ENCODE data around the gene ACTA2.

Gene ACTA2

DNA sequence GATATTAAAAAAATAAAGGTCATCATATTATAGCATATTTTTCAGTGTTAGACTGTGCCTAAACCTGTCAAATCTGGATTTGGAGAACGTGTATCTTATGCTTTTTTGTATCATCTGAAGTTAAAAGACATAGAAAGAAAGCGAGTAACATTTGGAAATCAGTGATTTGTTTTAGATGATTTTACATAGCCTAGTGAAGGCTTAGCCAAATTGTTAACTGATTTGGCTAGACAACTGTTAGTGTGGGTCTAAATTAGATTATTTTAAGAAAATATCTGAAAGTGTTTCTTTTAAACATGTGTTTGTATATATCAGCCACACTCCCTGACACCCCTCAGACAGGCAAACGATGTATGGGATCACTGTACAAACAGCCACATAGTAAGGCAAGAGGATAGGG, 35.6 kb downstream of the ACTA2 start:
- no peak for DNase-seq

DNA sequence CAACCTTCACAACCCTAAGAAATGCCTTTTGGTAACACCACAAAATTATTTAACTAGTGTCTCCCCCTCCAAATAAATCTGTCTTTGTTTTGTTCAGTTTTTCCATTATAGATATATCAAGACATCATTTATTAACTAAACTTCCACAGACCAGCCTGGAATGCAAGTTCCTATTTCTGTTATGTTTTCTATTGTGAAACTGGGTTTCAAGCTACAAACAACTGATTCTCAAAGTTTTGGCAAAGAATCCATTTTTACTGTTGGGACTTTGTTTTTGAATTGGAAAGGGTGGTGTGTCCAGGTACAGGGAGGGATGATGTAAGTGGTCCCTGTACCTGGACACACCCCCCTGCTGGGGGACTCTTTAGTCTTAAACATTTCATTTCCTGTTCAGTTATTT, 36.3 kb downstream of the ACTA2 start:
- no peak for DNase-seq

DNA sequence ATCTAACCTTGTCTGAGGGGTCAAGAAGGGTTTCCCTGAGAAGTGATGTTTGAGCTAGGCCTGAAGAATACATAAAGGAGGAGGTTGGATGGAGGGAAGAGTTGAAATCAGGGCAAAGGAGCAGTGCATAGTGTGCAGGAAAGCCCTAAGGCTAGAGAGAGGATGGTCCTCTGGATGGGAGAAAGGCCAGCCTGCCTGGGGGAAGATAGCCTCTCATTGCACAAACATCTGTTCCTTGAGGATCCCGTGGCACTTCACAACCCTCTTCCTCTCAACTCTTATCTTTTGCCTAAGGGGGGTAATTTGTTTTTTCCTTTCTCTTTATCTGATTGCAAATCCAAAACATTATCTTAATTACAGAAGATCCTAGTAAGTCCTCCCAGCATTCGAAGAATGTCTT, 36.8 kb downstream of the ACTA2 start:
- no peak for DNase-seq

DNA sequence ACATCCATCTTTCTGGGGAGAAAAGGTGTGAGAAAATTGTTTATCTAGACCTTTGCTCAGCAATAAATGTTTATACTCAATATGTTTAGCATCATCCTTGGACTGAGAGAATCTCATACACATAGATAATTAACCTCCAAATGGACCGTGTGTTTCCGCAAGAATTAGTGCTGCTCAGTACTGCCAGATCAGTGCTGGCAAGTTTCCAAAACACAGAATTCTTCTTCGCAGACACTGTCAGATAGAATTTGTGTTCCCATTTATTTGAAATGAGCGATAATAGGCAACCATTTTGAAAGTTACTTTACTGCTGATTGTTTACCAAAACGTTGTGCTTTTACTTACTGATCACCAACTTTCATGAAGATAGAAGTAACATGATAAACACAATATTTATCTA, 38.8 kb downstream of the ACTA2 start:
- DNase-seq: no peak

DNA sequence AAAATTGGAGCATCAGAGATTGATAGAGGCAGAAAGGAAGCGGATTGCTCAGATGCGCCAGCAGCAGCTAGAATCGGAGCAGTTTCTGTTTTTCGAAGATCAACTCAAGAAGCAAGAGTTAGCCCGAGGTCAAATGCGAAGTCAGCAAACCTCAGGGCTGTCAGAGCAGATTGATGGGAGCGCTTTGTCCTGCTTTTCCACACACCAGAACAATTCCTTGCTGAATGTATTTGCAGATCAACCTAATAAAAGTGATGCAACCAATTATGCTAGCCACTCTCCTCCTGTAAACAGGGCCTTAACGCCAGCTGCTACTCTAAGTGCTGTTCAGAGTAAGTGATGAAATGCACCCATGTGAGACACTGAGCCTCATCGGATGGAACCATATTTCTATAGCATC, 39.4 kb downstream of the ACTA2 start:
- no peak for DNase-seq

DNA sequence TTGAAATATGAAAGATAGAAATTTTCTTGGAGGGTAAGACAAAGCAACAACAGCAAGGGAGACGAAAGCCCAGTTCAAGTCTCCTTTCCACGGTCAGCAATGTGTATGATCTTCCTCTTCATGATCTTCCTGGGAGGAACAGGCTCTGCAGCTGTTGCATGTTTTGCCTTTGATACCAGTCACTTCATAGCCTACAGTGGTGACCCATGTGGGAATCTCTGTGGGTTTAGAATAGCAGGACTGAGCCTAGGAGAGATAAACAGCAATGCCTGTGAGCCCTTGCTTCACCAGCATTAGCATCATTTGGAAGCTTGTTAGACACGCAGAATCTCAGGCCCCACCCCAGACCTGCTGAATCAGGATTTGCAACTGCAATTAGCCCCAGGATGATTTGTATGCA, 40.7 kb downstream of the ACTA2 start:
- no peak for DNase-seq

DNA sequence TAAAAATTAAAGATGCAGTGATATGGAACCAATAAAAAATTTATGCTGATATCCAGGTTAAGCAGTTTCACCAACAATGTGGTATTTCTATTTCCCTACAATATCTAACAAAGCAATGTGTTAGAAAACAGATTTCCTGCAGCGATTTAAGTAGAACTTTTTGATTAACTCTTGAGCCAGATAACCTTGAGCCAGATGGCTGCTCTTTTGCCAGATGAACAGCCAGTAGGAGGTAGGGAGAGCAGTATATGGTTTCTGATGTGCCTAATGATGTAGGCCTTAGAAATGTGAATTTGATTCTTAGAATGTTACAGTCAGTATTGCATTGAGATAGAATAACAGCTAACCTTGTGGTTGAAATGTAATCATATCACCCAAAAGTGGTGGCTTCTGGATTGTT, 41.5 kb downstream of the ACTA2 start:
- DNase-seq: no peak

DNA sequence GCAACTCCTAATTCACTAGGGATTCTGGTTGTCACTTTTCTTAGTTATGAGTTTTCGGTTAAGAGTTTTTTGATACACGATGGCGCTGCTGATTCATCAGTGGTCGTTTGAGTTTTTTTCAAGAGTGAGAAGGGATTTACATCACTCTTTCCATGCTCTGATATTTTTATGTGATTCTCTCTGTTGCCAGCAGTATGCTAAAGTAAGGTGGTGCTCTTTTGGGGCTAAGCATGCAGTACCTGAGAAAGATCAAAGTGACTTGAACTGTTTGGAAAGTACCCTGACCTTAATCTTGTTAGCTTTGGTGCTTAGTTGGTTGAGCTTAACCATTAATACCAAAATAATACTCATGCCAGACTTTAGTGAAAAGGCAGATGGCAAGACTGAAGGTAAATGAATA, 44.4 kb downstream of the ACTA2 start:
- no peak for DNase-seq

DNA sequence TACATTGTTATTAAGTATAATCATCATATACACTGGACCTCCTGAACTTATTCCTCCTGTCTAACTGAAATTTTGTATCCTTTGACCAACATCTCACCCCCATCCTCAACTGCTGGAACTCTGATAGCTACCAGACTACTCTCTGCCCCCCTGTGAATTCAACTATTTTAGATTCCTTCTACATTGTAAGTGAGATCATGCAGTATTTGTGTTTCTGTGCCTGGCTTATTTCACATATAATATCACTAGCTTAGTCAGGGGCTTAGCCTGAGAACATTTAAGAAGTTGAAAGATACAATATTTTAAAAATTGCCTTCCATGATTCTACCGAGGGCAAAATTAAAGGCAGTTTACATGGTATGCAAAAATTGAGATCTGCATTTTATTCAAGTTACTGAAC, 45.7 kb downstream of the ACTA2 start:
- DNase-seq: no peak

DNA sequence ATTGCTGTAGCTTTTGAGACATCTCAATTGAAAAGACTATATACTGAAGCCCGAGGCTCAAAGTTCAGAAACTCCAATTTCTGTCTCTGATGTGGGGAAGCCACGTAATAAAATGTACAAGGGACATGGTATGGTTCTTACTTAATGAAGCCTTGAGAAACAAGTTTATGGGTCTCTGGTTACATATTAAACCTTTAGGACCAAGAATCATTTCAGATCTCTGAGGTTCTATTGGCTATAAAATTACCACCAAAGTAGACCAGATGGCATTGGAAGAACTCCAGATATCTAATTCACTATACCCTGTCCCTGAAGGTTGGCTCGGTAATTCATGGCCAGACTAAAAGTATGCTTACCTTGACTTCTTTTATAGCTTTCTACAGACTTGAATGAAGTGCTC, 48.9 kb downstream of the ACTA2 start:
- DNase-seq: no peak

DNA sequence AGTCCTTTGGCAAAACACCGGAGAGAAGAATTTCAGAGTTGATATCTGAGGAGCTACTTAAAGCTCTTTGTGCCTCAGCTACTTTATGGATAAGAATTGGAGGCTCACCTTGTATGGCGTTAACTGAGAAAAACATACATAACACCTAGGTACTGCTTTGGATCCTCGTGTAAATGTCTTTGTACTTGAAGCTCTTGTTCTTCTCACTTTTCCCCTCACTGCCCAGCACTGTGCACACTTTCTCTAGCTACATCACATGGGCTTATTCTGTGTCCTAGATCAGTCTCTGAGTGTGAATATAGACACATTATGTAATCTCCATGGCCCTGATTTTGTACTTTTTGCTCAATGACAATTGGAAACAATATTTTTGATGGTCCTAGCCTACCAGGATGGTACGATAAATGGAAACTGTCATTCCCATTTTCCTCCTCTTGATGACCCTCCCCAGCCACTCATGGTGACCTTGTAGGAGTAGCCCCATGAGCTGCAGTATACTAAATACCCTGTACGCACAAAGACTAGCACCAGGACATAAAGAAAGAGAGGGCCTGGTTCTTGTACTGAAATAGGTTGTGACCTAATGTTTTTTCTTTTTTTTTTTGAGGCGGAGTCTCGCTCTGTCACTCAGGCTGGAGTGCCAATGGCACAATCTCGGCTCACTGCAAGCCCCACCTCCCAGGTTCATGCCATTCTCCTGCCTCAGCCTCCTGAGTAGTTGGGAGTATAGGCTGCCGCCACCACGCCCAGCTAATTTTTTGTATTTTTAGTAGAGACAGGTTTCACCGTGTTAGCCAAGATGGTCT, 50.4 kb downstream of the ACTA2 start:
- DNase-seq: no peak

DNA sequence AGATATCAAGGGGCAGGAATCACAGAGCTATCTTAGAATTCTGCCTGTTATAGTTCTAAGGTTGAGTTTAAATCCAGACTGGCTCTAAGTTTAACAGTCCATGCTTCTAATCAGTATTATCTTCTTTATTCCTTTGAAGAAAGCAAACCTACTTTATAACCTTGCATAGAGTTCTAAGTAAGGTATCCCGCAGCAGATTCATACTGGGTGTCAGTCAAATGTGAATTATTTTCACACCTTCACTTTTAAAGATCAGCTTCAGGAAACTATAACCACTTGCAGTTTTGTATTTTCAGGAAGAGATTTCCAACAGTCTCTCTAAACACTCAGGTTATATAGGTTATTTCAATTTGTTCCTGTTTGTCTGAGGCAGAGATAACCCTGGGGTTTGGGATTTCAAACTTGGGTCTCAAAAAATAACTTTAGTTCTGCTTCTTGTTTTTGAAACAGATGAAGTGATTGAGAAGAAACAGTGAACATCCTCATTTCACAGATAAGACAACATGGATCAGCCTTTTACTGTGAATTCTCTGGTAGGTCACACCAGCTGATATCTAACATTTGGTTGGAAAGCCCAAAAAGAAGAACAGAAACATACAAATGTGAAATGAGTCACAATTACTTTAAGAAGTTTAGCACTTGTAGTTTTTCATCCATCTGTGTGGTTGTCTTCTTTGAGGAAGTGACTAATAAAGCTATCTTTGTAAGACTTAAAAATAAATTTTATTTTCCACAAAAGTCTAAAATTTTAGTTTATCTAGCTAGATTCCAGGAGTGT, 51.2 kb downstream of the ACTA2 start:
- DNase-seq: no peak

DNA sequence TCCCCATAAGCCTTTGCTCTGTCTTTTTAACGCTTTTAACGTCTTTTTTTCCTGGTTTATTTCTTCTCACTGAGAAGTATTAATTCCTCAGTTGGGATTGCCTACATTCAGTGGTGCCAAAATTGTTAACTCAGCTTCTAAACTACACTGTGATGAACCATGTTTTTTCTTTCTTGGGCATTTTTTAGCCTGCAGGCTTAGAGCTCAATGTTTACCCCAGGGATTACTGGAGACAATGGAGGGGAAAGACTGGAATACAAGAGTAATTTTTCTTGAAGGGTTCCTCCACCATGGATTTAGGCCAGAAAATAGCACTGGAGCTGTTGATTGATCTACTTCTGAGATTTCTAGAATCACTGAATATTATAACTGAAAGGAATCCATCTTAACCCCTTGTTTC, 52.7 kb downstream of the ACTA2 start:
- no peak for DNase-seq

DNA sequence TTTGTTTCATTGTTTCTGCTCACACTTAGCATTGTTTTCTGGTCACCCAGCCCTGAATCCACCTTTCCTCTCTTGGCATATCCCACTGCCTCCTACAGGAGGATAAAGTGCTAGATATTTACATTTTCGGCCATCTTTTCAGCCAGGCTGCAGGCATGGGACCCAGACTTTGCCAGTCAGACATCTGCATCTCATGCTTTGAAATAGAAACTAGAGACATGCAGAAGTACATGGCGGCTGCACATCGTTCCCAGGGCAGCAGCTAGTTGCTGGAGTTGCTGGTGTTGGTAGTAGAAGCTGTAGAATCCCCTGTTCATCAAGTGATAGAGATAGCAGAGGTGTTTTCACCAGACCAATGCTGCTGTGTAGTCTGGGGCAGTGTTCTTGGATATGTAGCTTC, 53.8 kb downstream of the ACTA2 start:
- DNase-seq: no peak

DNA sequence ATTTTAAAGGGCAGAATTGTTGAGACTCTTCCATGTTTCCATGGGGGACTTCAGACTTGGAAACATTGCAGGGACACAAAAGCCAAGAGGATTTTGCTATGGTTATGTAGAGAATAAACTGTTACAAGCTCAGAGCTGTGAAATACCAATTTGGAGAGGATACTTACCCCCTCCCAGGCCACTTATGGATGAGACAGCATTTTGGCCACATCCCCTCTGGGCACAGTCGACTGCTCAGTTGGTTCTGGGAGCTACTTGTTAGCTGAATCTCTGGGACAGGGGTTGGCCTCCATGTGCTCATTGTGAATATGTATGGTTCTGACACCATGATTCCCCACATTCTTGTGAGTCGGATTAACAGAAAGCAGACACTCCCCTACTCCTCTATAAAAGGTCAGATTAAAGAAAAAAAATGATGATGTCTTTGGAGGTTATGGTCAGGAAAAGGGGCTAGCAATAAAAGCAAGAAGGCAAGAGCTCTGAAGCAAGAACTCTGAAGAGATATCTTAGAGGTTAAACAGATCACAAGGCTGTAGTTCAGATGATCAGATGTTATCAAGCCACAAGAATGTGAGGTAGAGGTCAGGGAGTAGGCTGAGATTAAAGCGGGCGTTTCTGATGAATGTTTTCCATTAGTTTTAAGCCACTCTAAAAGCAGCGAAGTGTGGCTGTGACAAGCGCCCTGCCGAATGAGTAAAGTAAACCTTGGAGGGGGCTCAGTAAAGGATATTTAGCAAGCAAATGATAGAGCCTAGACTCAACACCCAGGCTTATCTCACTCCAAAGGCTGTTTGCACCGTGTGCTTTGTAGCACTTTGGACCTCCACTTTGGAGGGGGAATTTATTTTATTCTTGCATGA, 55.3 kb downstream of the ACTA2 start:
- no peak for DNase-seq

DNA sequence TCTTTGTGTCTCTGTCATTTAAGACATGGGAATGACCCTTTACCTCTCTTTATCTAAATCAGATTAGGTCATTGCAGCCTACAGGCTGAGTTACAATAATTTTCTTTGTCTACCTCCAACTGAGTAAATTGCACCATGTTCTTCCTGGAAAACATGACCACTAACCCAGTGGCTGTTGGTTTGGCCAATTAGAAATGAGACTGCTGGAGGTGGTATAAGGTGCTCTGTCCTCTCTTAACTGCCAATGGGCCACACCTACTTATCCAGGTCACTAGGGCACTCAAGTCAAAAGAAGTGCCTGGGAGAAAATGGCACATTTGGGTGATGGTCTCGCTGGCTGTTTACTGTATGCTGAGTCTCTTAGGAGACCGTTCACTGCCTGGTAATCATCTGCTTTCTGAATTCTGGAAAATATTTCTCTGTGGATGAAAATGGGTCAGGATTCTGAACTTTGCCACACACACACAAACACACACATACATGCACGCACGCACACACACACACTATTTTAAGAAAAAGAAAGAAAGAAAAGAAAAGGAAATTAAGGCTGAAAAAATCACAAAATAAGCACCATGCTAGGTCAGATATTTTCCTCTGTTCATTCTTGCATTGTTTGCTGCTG, 56.1 kb downstream of the ACTA2 start:
- no peak for DNase-seq

DNA sequence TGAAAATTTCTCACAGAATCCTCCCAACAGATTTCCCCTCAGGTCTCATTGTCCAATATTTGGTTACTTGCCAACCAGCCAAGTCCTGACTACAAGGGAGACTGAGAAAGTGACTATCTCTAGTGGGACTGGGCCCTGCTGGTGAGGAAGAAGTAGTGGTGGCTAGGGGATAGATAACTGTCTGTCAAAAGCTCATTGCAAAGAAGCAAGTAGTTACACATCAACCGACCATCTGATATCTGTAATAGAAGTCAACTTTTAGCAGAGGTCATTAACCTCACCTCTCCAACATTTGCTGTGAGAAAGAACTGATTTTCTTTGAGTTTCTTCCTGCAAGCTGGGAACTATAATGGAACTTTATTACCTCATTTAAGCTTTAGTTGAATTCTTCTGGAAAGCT, 57.3 kb downstream of the ACTA2 start:
- no peak for DNase-seq

DNA sequence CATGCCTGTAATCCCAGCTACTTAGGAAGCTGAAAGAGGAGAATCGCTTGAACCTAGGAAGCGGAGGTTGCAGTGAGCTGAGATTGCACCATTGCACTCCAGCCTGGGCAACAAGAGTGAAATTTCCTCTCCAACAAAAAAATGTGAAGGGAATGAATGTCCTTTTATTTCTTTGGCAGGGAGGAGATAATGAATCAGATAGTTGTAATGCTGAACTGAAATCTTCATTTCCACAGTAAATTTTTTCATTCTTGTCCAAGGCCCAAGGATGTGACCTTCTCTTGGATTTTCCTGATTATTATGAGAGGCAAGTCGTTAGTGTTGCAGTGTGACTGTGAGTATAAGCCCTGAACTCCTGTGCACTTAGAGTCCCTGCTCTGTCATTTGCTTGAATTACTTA, 59.0 kb downstream of the ACTA2 start:
- no peak for DNase-seq

DNA sequence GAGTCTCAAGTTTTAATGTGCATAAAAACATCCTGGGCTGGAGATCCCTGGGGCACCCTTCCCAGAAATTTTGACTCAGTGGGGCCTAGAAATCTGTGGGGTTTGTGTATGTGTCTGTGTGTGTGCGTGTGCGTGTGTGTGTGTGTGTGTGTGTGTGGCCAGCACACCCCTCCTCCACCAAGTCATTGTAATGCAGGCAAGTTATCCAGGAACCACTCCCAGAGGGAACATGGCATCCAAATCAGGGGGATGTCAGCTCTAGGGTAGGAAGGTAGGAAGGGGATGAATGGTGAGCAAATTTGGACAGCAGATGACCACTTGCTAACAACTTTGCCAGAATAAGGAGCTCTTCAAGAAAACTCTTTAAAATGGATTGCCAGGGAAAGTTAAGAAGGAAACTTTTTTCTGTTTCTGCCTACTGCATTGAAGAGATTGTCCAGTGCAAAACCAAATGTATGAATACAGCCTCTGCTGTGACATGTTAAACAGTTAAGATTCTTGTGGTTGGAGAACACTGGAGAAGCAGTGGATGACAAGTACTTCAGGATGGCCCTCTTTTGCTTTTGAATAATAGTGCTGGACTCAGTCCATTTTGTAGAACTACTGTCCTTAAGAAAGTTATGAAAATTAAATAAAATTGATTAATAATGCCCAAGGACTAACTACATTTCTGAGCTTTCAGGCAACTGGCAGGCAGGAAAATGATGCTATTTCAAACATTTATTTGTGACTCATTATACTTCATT, 60.2 kb downstream of the ACTA2 start:
- DNase-seq: no peak

DNA sequence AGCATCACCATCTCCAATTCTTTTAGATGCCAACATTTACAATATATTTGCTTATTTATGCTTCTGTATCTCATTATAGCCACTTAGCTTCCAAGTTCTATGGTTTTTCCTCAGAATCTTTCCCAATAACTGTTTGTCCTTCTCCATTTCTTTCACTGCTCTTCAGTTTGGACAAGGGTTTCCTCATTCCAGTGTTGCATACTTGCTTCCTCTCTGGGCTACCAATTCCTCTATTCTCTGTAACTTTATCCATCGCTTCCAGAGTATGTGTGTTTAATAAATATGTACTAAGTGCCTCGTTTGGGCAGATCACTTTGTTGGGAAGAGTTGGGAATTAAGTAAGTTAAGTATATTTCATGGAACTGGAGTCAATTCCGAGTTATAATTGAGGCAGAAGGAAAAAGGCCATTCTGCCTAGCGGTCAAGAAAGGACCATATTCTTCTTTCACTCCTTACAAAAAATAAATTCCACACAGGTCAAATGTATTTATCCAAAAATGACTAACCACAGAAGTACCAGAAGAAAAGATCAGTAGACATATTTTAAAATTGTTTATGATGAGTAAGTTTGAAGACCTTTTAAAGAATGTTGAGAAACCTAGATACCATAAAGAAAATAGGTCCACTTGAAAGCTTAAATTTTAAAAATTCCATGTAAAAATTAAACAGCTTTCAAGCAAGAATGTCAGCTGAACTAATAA, 61.7 kb downstream of the ACTA2 start:
- no peak for DNase-seq

DNA sequence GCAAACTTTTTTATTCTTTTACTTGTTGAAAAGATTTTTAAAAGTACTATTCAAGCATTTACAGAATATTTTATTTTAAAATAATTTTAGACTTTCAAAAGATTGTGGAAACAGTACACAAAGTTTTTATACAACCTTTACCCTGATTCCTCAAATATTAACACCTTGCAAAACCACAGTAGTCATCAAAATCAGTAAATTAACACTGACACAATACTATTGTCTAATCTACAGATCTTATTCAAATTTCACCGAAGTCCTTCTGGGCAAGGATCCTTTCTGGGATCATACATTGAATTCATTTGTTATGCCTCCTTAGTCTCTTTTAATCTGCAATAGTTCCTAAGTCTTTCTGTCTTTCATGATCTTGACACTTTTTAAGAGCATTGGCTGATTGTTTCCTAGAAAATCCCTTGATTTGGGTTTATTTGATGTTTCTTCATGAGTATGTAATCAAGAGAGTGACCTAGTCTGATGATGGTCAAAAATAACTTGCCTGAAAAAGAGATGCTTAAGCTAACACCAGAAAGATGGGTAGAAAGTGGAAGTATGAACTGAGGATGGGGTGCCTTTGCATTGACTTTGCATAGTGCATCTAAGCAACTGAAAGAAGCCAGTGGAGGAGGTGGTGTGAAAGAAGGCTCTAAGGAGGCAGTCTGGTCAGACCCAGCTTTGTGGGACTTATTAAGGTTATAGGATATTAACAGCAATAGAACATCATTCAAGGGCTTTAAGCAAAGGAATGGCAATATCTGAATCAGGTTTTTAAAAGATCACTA, 62.8 kb downstream of the ACTA2 start:
- no peak for DNase-seq
